Neural cell (in vitro differentiated cells): ENCODE measurements around the gene CCR3.

Source experiments
- EZH2 ChIP-seq: fragments of 200-600, 300-800 bp; shearing (Covaris generic), sonication (generic); IDR thresholded peaks from 2 replicates; pipeline ENCODE4 v1.6.1; 2014; ENCODE audit warnings: antibody characterized with exemption, low read length, borderline replicate concordance, mild to moderate bottlenecking; ENCODE audit not compliant: insufficient read depth, poor library complexity, severe bottlenecking
- REST ChIP-seq: IDR thresholded peaks from 2 replicates; pipeline ENCODE4 v1.6.1; 2012; ENCODE audit warnings: borderline replicate concordance
- TAF1 ChIP-seq: IDR thresholded peaks from 2 replicates; pipeline ENCODE4 v1.6.1; 2012; ENCODE audit warnings: low read depth
- TF ChIP-seq, protein P1 (sequence below): fragments of 450-650 bp; IDR thresholded peaks from 2 replicates; pipeline ENCODE4 v1.5.1; 2014; ENCODE audit warnings: antibody characterized with exemption, mild to moderate bottlenecking, moderate library complexity; ENCODE audit not compliant: poor library complexity, severe bottlenecking

- TF ChIP-seq, protein P1, sequence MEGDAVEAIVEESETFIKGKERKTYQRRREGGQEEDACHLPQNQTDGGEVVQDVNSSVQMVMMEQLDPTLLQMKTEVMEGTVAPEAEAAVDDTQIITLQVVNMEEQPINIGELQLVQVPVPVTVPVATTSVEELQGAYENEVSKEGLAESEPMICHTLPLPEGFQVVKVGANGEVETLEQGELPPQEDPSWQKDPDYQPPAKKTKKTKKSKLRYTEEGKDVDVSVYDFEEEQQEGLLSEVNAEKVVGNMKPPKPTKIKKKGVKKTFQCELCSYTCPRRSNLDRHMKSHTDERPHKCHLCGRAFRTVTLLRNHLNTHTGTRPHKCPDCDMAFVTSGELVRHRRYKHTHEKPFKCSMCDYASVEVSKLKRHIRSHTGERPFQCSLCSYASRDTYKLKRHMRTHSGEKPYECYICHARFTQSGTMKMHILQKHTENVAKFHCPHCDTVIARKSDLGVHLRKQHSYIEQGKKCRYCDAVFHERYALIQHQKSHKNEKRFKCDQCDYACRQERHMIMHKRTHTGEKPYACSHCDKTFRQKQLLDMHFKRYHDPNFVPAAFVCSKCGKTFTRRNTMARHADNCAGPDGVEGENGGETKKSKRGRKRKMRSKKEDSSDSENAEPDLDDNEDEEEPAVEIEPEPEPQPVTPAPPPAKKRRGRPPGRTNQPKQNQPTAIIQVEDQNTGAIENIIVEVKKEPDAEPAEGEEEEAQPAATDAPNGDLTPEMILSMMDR = no peak
- TF ChIP-seq EZH2 (no peak), TAF1 (no peak), REST (no peak)
Measured at GRCh38 chr3:46222435-46223161, 19.7 kb upstream of the CCR3 start.
